Endothelial cell of umbilical vein (primary cell): ENCODE measurements around the gene PRSS56. TPM values are rescaled to one million over a fixed set of nuclear protein-coding genes. Genes with fewer than 3 reads are reported as not detected.

ENCODE experiments used
- BruUV-seq: library from RNA; stranded (reverse); fragments of 400-500 nt; replicated peaks from 2 replicates; lab custom pipeline; 2021; lab: Mats Ljungman, UMichigan
- CTCF ChIA-PET: fragments of 300-600, 350-600 bp; sonication (Branson Sonifier 250); formaldehyde crosslinking; loops from one replicate; lab custom pipeline; 2021; ENCODE audit warnings: antibody characterized with exemption, inconsistent platforms; lab: Charles Lee
- POLR2A ChIA-PET: fragments of 300-600, 350-600 bp; sonication (Branson Sonifier 250); formaldehyde crosslinking; loops from one replicate; lab custom pipeline; 2021; ENCODE audit warnings: antibody characterized with exemption, inconsistent platforms; lab: Charles Lee
- DNase-seq: peaks from one replicate; pipeline ENCODE4 v3.0.0-alpha.2; 2011; ENCODE audit warnings: low read depth, low spot score
- FAIRE-seq: peaks from 2 replicates; lab custom pipeline; 2011; peaks lifted over from hg19 to GRCh38; lab: Jason Lieb, UNC
- H2AFZ ChIP-seq: 2 replicates; pipeline ENCODE4 v1.6.0; 2012; ENCODE audit warnings: low read depth, low read length, control low read depth, inconsistent platforms
- H3K27ac ChIP-seq: 2 replicates; pipeline ENCODE4 v1.5.1; 2011; ENCODE audit warnings: low read depth, mild to moderate bottlenecking, control low read depth, low read length, moderate library complexity; ENCODE audit not compliant: insufficient read depth
- H3K27me3 ChIP-seq, 2 experiments: 2 replicates each; pipeline versions ENCODE4 v1.6.0 to v1.6.1; 2011; ENCODE audit warnings: low read length in 2 of 2, mixed read lengths in 1 of 2; ENCODE audit not compliant: control insufficient read depth in 2 of 2, insufficient read depth in 2 of 2
- H3K36me3 ChIP-seq, 2 experiments: 2 replicates in 1 of 2; 3 replicates in 1 of 2; pipeline ENCODE4 v1.5.1; 2011; ENCODE audit warnings: low read length in 2 of 2, mild to moderate bottlenecking in 1 of 2, moderate library complexity in 1 of 2; ENCODE audit not compliant: control insufficient read depth in 2 of 2, insufficient read depth in 2 of 2; ENCODE audit errors: extremely low read depth in 1 of 2
- H3K4me1 ChIP-seq: 3 replicates; pipeline ENCODE4 v1.5.1; 2011; ENCODE audit warnings: mild to moderate bottlenecking, low read length; ENCODE audit not compliant: control insufficient read depth, insufficient read depth; ENCODE audit errors: extremely low read depth
- H3K4me2 ChIP-seq: 2 replicates; pipeline ENCODE4 v1.6.1; 2011; ENCODE audit warnings: low read length, control low read depth, mixed read lengths; ENCODE audit not compliant: insufficient read depth
- H3K4me3 ChIP-seq, 3 experiments: fragments of 200-600 bp in 1 of 3; sonication (generic), shearing (Covaris generic) in 1 of 3; replicated peaks in 1 of 3; 2 replicates each; pipeline ENCODE4 v1.5.1; 2011 to 2016; ENCODE audit warnings: control low read depth in 3 of 3, low read length in 3 of 3, mild to moderate bottlenecking in 2 of 3, inconsistent platforms in 1 of 3, low read depth in 1 of 3, moderate library complexity in 1 of 3; ENCODE audit not compliant: insufficient read depth in 1 of 3
- H3K79me2 ChIP-seq: 2 replicates; pipeline ENCODE4 v1.6.0; 2012; ENCODE audit warnings: low read length, inconsistent platforms; ENCODE audit not compliant: control insufficient read depth, insufficient read depth
- H3K9ac ChIP-seq: replicated peaks from 2 replicates; pipeline ENCODE3; 2011; ENCODE audit warnings: low read length, control low read depth; ENCODE audit not compliant: insufficient read depth; ENCODE audit errors: extremely low read depth
- H3K9me1 ChIP-seq: replicated peaks from 3 replicates; pipeline ENCODE4 v1.6.0; 2011; ENCODE audit warnings: mild to moderate bottlenecking, low read length; ENCODE audit not compliant: control insufficient read depth, insufficient read depth; ENCODE audit errors: extremely low read depth
- H3K9me3 ChIP-seq: replicated peaks from 2 replicates; pipeline ENCODE4 v1.5.1; 2012; ENCODE audit warnings: low read length, inconsistent platforms; ENCODE audit not compliant: control insufficient read depth, insufficient read depth
- H4K20me1 ChIP-seq: replicated peaks from 2 replicates; pipeline ENCODE3; 2011; ENCODE audit warnings: mild to moderate bottlenecking, low read length; ENCODE audit not compliant: control insufficient read depth, insufficient read depth; ENCODE audit errors: extremely low read depth
- CTCF ChIP-seq, 2 donors: IDR thresholded peaks; 1 replicate in 1 of 2; 2 replicates in 1 of 2; pipeline ENCODE4 v1.5.1; 2011; ENCODE audit warnings: low read length in 2 of 2, mild to moderate bottlenecking in 2 of 2, moderate library complexity in 2 of 2, control low read depth in 1 of 2, inconsistent platforms in 1 of 2, low read depth in 1 of 2; ENCODE audit not compliant: insufficient read depth in 1 of 2; ENCODE audit errors: extremely low read depth in 1 of 2
- EZH2 ChIP-seq: IDR thresholded peaks from 2 replicates; pipeline ENCODE4 v1.6.1; 2012; ENCODE audit warnings: borderline replicate concordance, low read depth, mild to moderate bottlenecking, moderate library complexity, low read length, inconsistent platforms; ENCODE audit not compliant: severe bottlenecking
- FOS ChIP-seq: IDR thresholded peaks from 2 replicates; pipeline ENCODE4 v1.6.1; 2011; ENCODE audit warnings: mild to moderate bottlenecking, low read length, moderate library complexity, borderline replicate concordance; ENCODE audit not compliant: insufficient read depth
- GATA2 ChIP-seq: IDR thresholded peaks from 2 replicates; pipeline ENCODE4 v1.7.0; 2011; ENCODE audit warnings: low read depth, mild to moderate bottlenecking, moderate library complexity, mixed read lengths, low read length; ENCODE audit not compliant: insufficient read length, insufficient read depth
- JUN ChIP-seq: IDR thresholded peaks from 2 replicates; pipeline ENCODE4 v1.6.1; 2011; ENCODE audit warnings: borderline replicate concordance, low read depth; ENCODE audit not compliant: insufficient read length, insufficient read depth
- MYC ChIP-seq: IDR thresholded peaks from one replicate; pipeline ENCODE4 v1.6.1; 2011; ENCODE audit warnings: mild to moderate bottlenecking, low read depth, low read length
- POLR2A ChIP-seq: IDR thresholded peaks from 2 replicates; pipeline ENCODE4 v1.6.1; 2012; ENCODE audit warnings: low read depth, mild to moderate bottlenecking, control low read depth, low read length
- POLR2AphosphoS5 ChIP-seq: IDR thresholded peaks from 2 replicates; pipeline ENCODE4 v1.6.1; 2012; ENCODE audit warnings: low read depth, mild to moderate bottlenecking, control low read depth, low read length, moderate library complexity; ENCODE audit not compliant: insufficient read depth
- dilution Hi-C: fragments of 300-500 bp; cut with MboI; formaldehyde crosslinking; loops from one replicate; pipeline ENCODE4 v1.15.0; 2019; ENCODE audit warnings: low sequenced_read_pairs; ENCODE audit not compliant: extremely low pct_ligation_motif_present
- intact Hi-C: fragments of 100-400 bp; cut with micrococcal nuclease; formaldehyde crosslinking; loops from one replicate; pipeline ENCODE4 v1.10.0; 2022
- polyA plus RNA-seq, 4 experiments: library from polyadenylated mRNA; depleted of rRNA in 3 of 4; stranded (reverse) in 3 of 4; unstranded in 1 of 4; fragments of >200 nt; gene quantifications; 2 replicates each; pipeline versions ENCODE4 v1.2.1 to v1.2.3, GENCODE V29; 2011 to 2012; ENCODE audit warnings: missing spikeins in 1 of 4
- total RNA-seq: library from RNA; stranded (reverse); gene quantifications from 2 replicates; pipeline ENCODE4 v1.2.3, GENCODE V29; 2021
- TF ChIP-seq, protein P1 (sequence below): IDR thresholded peaks from 2 replicates; pipeline ENCODE4 v1.6.1; 2011; ENCODE audit not compliant: insufficient read depth, insufficient read length

The PRSS56 gene
- total and polyA plus RNA-seq, 2 donors (not counting 3 experiments of a cell fraction or from before 2014, with no cell fraction given): not detected

- Histone ChIP-seq H3K9ac (no peak overlapping the region), H3K36me3 (no peaks in the 10 kb centered on the region), H3K4me1 (no peaks in the 10 kb centered on the region), H2AFZ (no peak overlapping the region), H3K4me2 (no peak overlapping the region), H3K9me1 (no peaks in the 10 kb centered on the region), H4K20me1 (no peaks in the 10 kb centered on the region), H3K79me2 (no peaks in the 10 kb centered on the region), H3K4me3 (no peak overlapping the region), H3K9me3 (no peaks in the 10 kb centered on the region), H3K27ac (no peak overlapping the region), H3K27me3 (no peaks in the 10 kb centered on the region)
- POLR2A ChIA-PET: no interaction called here
- no peak for DNase-seq
- no peak for FAIRE-seq
- dilution Hi-C loops (no loop called here), intact Hi-C loops (no loop called here)
- TF ChIP-seq, protein P1, sequence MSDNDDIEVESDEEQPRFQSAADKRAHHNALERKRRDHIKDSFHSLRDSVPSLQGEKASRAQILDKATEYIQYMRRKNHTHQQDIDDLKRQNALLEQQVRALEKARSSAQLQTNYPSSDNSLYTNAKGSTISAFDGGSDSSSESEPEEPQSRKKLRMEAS: no peak
- TF ChIP-seq MYC (no peak), POLR2AphosphoS5 (no peak), EZH2 (no peak), FOS (no peak), POLR2A (no peak), CTCF (IDR thresholded peaks at IDR 0.05; ENCODE audit: extremely low read depth in 1 of 2, insufficient read depth in 1 of 2, low read depth in 1 of 2, low read length in 2 of 2) (no peak), JUN (no peak), GATA2 (no peak)
- no TSS peak for BruUV-seq
- CTCF ChIA-PET: interaction anchor here (1.5 kb wide), 1 partner anchor 207 kb away, joined by 4 read pairs; no protein-coding TSS in a partner anchor
Measured at GRCh38 chr2:232533944-232534710, 13.9 kb downstream of the PRSS56 start.
